Epithelial cell of esophagus (primary cell): ENCODE results near the gene FAM187B.

Experiments
- DNase-seq: peaks from one replicate; pipeline ENCODE4 v3.0.0; 2010; ENCODE audit warnings: low read depth
- H3K4me3 ChIP-seq: 2 replicates; pipeline ENCODE4 v1.5.1; 2011; ENCODE audit warnings: mild to moderate bottlenecking, low read length, control low read depth
- TF ChIP-seq, protein P1 (sequence below): IDR thresholded peaks from 2 replicates; pipeline ENCODE4 v1.5.1; 2011; ENCODE audit warnings: low read depth, mild to moderate bottlenecking, low read length, control low read depth, inconsistent platforms; ENCODE audit not compliant: insufficient read depth; ENCODE audit errors: missing control alignments

The FAM187B gene

GRCh38 chr19:35228177-35228930 is at the start of gene FAM187B:
FAM187B (minus strand) TSS chr19:35228739; CDS start chr19:35228680, 59 bp downstream.
- DNase-seq, result no peak
- TF ChIP-seq, protein P1, sequence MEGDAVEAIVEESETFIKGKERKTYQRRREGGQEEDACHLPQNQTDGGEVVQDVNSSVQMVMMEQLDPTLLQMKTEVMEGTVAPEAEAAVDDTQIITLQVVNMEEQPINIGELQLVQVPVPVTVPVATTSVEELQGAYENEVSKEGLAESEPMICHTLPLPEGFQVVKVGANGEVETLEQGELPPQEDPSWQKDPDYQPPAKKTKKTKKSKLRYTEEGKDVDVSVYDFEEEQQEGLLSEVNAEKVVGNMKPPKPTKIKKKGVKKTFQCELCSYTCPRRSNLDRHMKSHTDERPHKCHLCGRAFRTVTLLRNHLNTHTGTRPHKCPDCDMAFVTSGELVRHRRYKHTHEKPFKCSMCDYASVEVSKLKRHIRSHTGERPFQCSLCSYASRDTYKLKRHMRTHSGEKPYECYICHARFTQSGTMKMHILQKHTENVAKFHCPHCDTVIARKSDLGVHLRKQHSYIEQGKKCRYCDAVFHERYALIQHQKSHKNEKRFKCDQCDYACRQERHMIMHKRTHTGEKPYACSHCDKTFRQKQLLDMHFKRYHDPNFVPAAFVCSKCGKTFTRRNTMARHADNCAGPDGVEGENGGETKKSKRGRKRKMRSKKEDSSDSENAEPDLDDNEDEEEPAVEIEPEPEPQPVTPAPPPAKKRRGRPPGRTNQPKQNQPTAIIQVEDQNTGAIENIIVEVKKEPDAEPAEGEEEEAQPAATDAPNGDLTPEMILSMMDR, result no peak
- H3K4me3 ChIP-seq, result no peak within 1 kb of the TSS

- TF ChIP-seq, protein P1, result no peak
- no peak overlapping the region for H3K4me3 ChIP-seq
- DNase-seq, result no peak
Observed at GRCh38 chr19:35276706-35277281, 48.3 kb upstream of the FAM187B start.

- DNase-seq, result no peak
- no peak overlapping the region for H3K4me3 ChIP-seq
- TF ChIP-seq, protein P1, result no peak
Observed at GRCh38 chr19:35274323-35274722, 45.8 kb upstream of the FAM187B start.

DNA sequence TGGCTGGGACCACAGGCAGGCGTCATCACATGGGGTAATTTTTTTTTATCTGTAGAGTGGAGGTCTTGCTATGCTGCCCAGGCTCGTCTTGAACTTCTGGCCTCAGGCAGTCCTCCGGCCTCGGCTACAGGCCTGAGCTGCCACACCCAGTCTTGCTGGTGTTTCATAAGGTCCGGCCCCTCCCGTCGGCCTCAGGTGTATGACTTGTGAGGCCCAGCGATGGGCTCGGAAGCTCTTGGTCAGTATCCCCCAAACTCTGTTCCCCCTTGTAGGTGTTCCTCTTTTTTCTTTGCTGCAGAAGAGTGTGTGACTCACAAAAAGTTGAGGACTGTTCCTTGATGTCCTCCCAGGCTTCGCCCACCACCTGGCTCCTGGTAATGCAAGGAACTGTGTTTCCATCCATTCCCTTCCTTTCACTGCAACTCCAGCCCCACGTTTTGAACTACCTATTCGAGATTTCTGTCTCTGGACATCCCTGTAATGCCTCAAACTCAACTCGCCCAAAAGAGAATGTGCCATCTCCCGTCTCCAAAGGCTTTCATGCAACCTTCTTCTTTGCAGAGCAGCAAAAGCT is 45.2 kb upstream of the FAM187B start:
- H3K4me3 ChIP-seq, result no peak overlapping the region
- TF ChIP-seq, protein P1, result no peak
- DNase-seq, result no peak

GRCh38 chr19:35272954-35273649 is 44.6 kb upstream of the FAM187B start:
- no peak for DNase-seq
- H3K4me3 ChIP-seq, result no peak overlapping the region
- TF ChIP-seq, protein P1, result no peak

DNA sequence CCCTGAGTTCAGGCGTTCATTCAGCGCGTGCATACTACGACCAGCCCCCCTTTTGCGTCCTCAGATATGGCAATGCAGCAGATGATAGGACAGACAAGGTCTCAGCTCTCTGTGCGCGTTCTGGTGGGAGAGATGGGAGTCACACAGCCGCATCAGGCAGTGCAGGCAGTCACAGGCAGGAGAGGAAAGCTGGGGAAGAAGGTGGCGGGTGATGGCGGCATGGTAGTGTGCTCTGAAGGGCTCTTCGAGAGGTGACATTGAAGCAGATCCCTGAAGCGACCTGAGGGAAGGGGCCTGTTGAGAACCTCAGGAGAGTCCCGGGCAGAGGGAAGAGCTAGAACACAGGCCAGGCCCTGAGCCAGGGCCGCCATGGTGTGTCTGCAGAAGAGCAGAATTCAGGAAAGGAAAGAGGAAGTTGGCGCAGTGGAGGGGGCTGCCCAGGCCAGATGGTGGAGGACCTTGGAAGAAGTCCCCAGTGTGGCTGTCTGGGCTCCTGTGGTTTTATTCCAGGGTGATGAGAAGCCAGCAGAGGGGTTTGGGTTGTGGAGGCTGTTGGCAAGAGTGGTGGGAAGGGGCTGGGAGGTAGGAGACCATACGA is 43.7 kb upstream of the FAM187B start:
- TF ChIP-seq, protein P1, result no peak
- no peak overlapping the region for H3K4me3 ChIP-seq
- no peak for DNase-seq
